ENCODE measurements around the gene PAPPA2. TPM values are rescaled to one million over a fixed set of nuclear protein-coding genes. Genes with fewer than 3 reads are reported as not detected.
A peak's percentile ranks its signal among the peaks of the same experiment; 100 is the strongest.

The PAPPA2 gene
- total RNA-seq, 6 experiments from 2014 or later: 0.53 to 14.8 (median 2.9) TPM

DNA sequence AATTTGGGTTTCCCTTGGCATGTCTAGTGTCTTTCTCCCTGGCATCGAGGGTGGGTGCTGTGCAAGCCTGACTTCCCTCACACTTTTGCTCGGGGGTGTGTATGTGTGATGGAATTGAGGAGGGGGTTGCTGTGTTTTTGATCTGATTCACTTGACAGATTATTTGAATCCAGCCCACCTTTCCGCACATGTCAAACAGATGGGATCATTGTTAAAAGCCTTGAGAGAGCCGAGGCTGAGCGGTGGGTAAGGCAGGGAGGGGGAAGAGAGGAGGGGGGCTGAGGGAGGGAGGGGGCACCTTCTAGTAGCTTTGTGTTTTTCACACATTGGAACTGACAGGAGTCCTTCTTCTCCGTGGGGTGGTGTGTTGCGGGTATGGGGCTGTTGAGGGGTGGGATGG is 90.0 kb downstream of the PAPPA2 start:
- no peak for TF ChIP-seq POLR2A (IDR thresholded peaks at IDR 0.05)
- TF ChIP-seq, protein P1, sequence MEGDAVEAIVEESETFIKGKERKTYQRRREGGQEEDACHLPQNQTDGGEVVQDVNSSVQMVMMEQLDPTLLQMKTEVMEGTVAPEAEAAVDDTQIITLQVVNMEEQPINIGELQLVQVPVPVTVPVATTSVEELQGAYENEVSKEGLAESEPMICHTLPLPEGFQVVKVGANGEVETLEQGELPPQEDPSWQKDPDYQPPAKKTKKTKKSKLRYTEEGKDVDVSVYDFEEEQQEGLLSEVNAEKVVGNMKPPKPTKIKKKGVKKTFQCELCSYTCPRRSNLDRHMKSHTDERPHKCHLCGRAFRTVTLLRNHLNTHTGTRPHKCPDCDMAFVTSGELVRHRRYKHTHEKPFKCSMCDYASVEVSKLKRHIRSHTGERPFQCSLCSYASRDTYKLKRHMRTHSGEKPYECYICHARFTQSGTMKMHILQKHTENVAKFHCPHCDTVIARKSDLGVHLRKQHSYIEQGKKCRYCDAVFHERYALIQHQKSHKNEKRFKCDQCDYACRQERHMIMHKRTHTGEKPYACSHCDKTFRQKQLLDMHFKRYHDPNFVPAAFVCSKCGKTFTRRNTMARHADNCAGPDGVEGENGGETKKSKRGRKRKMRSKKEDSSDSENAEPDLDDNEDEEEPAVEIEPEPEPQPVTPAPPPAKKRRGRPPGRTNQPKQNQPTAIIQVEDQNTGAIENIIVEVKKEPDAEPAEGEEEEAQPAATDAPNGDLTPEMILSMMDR (IDR thresholded peaks at IDR 0.05): no peak
- intact Hi-C loops (cut with DNase I): no loop called here
- Histone ChIP-seq H3K4me1 (peaks cover 0 to 23% (median 0%) of the 10 kb centered on the region in 4 donors), H3K4me3 (no peak overlapping the region), H3K9me3 (no peaks in the 10 kb centered on the region), H3K36me3 (no peaks in the 10 kb centered on the region), H3K27me3 (no peaks in the 10 kb centered on the region), H3K27ac (no peak overlapping the region)
- 32% methylated on average over 7 of the region's 7 CpGs for WGBS (ENCODE audit: insufficient coverage, low coverage, low lambda C conversion rate, missing lambda C conversion rate)
- ATAC-seq (no peak), DNase-seq (no peak)

DNA sequence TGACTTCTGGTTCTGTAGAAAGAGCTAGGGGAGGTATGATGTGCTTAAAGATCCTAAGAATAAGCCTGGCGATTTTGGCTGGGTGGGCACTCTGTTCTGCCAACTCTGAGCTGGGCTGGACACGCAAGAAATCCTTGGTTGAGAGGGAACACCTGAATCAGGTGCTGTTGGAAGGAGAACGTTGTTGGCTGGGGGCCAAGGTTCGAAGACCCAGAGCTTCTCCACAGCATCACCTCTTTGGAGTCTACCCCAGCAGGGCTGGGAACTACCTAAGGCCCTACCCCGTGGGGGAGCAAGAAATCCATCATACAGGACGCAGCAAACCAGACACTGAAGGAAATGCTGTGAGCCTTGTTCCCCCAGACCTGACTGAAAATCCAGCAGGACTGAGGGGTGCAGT is 93.3 kb downstream of the PAPPA2 start:
- intact Hi-C loops (cut with DNase I): loop anchor here in 1 of 2 donors (5.0 kb wide), 1 partner anchor 136 kb away; no protein-coding TSS in a partner anchor
- no peaks in the 10 kb centered on the region for H3K27me3 ChIP-seq
- H3K27ac ChIP-seq: no peak overlapping the region
- WGBS (ENCODE audit: insufficient coverage, low coverage, low lambda C conversion rate, missing lambda C conversion rate): 81% methylated on average over 5 of the region's 6 CpGs
- H3K4me3 ChIP-seq: no peak overlapping the region
- DNase-seq: no peak
- no peaks in the 10 kb centered on the region for H3K9me3 ChIP-seq
- TF ChIP-seq, protein P1 (IDR thresholded peaks at IDR 0.05): no peak
- TF ChIP-seq POLR2A (IDR thresholded peaks at IDR 0.05): no peak
- ATAC-seq: no peak
- peaks cover 0 to 35% (median 6%) of the 10 kb centered on the region in 4 donors for H3K4me1 ChIP-seq
- no peaks in the 10 kb centered on the region for H3K36me3 ChIP-seq

DNA sequence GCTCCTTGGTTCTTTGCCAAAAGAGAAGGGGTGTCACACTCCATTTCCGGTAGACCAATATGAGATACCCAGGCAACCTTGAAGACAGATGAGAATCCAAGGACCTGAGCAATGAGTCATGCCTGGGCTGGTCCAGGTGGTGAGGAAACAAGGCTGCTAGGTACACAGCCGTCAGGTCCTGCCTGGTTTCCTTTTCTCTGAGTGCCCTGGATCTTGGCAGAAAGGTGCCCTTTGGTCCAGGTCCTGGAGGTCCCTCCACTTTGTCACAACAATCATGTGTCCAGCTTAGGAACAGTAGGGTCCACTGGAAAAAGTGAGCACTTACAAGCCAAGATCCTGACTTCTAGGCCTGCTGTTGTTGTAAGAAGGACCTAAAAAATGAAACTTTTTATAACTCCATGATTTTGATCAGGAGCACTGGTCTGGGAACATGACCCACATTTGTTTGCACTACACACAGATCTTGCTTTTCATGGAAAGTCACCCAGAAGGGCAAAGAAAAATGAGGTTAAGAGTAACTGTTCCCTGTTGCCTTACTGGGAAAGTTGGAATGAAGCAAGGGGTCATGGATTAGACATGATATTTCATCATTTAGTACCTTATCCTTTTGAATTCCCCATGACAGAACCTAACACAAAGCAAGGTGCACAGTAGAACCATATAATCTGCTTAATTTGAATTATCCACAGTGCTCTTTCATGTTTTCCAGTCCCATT is 94.7 kb downstream of the PAPPA2 start:
- peak overlapping the region in 2 of 3 donors; percentile 51 to 70 for H3K27ac ChIP-seq
- H3K4me3 ChIP-seq: no peak overlapping the region
- H3K9me3 ChIP-seq: no peaks in the 10 kb centered on the region
- 55% methylated on average over 2 of the region's 2 CpGs for WGBS (ENCODE audit: insufficient coverage, low coverage, low lambda C conversion rate, missing lambda C conversion rate)
- peaks cover 0 to 35% (median 6%) of the 10 kb centered on the region in 4 donors for H3K4me1 ChIP-seq
- ATAC-seq: peak; percentile 68 to 72 (median 70)
- TF ChIP-seq, protein P1 (IDR thresholded peaks at IDR 0.05): no peak
- no peak for TF ChIP-seq POLR2A (IDR thresholded peaks at IDR 0.05)
- intact Hi-C loops (cut with DNase I): loop anchor here in 1 of 2 donors (5.0 kb wide), 1 partner anchor 135 kb away; no protein-coding TSS in a partner anchor
- DNase-seq: no peak
- no peaks in the 10 kb centered on the region for H3K27me3 ChIP-seq
- H3K36me3 ChIP-seq: no peaks in the 10 kb centered on the region

GRCh38 chr1:176558561-176558960 is 95.6 kb downstream of the PAPPA2 start:
- 8% methylated on average over 1 of the region's 2 CpGs for WGBS (ENCODE audit: insufficient coverage, low coverage, low lambda C conversion rate, missing lambda C conversion rate)
- no peak for DNase-seq
- no peak for ATAC-seq
- Histone ChIP-seq H3K9me3 (no peaks in the 10 kb centered on the region), H3K4me1 (peaks cover 0 to 35% (median 6%) of the 10 kb centered on the region in 4 donors), H3K27ac (peak overlapping the region in 2 of 3 donors; percentile 51 to 70), H3K27me3 (no peaks in the 10 kb centered on the region), H3K36me3 (no peaks in the 10 kb centered on the region), H3K4me3 (no peak overlapping the region)
- no peak for TF ChIP-seq POLR2A (IDR thresholded peaks at IDR 0.05)
- TF ChIP-seq, protein P1 (IDR thresholded peaks at IDR 0.05): no peak
- intact Hi-C loops (cut with DNase I): loop anchor here in 1 of 2 donors (5.0 kb wide), 1 partner anchor 134 kb away; no protein-coding TSS in a partner anchor

Measured in right lobe of liver (tissue), 6 donors.